ENCODE data around the gene TCF7L2. TPM values are rescaled to one million over a fixed set of nuclear protein-coding genes. Genes with fewer than 3 reads are reported as not detected.

The TCF7L2 gene
- total and polyA plus RNA-seq, 9 of the 15 experiments (the other 6 are each of a cell fraction or from before 2014, with no cell fraction given), result 0.32 to 2.8 (median 0.92) TPM

DNA sequence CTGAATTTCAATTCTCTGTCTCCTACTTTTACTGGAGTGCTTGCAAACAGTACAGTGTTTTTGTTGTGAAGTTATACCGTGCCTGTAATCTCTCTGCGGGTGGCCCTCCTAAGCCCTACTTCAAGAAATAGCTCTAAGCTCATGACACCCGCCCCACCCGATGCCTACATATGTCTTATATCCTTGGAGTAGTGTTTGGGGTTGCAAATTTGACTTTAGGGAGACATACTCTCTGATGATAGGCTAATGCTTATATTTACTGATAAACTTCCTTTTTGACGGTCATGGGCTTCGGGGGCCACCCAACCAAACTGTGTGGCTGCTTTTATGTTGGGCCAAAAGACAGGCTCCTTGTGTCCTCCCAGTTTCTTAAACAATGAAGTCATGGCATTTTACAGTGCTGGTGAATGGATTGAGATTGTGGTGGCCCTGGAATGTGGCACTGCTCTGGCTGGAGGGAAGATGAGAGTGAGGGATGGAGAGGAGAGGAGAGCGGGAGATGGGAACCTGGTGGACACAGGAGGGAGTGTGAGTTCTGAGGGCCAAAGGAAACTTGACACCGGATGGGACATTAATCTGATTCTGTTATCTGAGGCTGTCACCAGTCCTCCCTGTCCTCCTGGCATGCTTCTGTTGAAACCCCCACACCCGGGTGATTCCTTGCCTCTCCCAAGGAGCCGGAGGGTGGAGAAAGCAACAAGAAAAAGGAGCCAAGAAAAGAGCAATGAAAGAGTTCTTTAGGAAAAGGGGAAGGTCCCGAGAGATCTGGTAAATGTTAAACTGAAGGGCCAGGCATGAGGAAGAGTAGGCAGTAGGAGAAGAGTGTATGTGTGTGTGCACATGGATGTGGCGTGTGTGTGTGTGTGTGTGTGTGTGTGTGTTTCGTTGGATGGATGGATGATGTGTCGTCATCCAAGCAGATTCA lies 113.3 kb downstream of the TCF7L2 start (continued):
- TF ChIP-seq COPS2 (conservative IDR thresholded peaks at IDR 0.05) (no peak), DACH1 (IDR thresholded peaks at IDR 0.05; ENCODE audit: partially characterized antibody) (no peak), BMI1 (IDR thresholded peaks at IDR 0.05; ENCODE audit: low read length) (no peak), HMG20A (CRISPR knock-in tag; conservative IDR thresholded peaks at IDR 0.05) (no peak), BRD4 (IDR thresholded peaks at IDR 0.05) (no peak), BRD9 (IDR thresholded peaks at IDR 0.05; ENCODE audit: low read depth, partially characterized antibody) (peak; percentile 53), ZNF146 (CRISPR knock-in tag; IDR thresholded peaks at IDR 0.05; ENCODE audit: unreplicated experiment) (no peak), ZFX (CRISPR knock-in tag; IDR thresholded peaks at IDR 0.05) (no peak), EP400 (IDR thresholded peaks at IDR 0.05) (peak; percentile 66), E2F3 (CRISPR knock-in tag; IDR thresholded peaks at IDR 0.05) (no peak), ZC3H11A (IDR thresholded peaks at IDR 0.05; ENCODE audit: low read depth, low read length) (no peak), SUPT5H (IDR thresholded peaks at IDR 0.05) (0 out of 2 replicates have a peak, but pooled peaks have one; percentile 24), SP1 (CRISPR knock-in tag; IDR thresholded peaks at IDR 0.05) (no peak), STAT5B (CRISPR knock-in tag; IDR thresholded peaks at IDR 0.05) (no peak), PTRF (tag; IDR thresholded peaks at IDR 0.05) (no peak), ZNF165 (CRISPR knock-in tag; IDR thresholded peaks at IDR 0.05; ENCODE audit: borderline replicate concordance) (no peak), BDP1 (IDR thresholded peaks at IDR 0.05; ENCODE audit: insufficient read depth, insufficient read length) (no peak), ELF1 (tag; IDR thresholded peaks at IDR 0.05) (no peak), KDM1A (IDR thresholded peaks at IDR 0.05) (peak in 1 of 2 experiments; percentile 32; a peak in 3 of 4 replicates), EZH2 (IDR thresholded peaks at IDR 0.05; ENCODE audit: borderline replicate concordance, low read depth, low read length) (no peak), SIX5 (IDR thresholded peaks at IDR 0.05; ENCODE audit: borderline replicate concordance in 1 of 2, insufficient read depth in 1 of 2, low read depth in 1 of 2, low read length in 2 of 2) (no peak)
- TF ChIP-seq, protein P1, sequence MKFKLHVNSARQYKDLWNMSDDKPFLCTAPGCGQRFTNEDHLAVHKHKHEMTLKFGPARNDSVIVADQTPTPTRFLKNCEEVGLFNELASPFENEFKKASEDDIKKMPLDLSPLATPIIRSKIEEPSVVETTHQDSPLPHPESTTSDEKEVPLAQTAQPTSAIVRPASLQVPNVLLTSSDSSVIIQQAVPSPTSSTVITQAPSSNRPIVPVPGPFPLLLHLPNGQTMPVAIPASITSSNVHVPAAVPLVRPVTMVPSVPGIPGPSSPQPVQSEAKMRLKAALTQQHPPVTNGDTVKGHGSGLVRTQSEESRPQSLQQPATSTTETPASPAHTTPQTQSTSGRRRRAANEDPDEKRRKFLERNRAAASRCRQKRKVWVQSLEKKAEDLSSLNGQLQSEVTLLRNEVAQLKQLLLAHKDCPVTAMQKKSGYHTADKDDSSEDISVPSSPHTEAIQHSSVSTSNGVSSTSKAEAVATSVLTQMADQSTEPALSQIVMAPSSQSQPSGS (CRISPR knock-in tag; IDR thresholded peaks at IDR 0.05), result no peak
- TF ChIP-seq, protein P2, sequence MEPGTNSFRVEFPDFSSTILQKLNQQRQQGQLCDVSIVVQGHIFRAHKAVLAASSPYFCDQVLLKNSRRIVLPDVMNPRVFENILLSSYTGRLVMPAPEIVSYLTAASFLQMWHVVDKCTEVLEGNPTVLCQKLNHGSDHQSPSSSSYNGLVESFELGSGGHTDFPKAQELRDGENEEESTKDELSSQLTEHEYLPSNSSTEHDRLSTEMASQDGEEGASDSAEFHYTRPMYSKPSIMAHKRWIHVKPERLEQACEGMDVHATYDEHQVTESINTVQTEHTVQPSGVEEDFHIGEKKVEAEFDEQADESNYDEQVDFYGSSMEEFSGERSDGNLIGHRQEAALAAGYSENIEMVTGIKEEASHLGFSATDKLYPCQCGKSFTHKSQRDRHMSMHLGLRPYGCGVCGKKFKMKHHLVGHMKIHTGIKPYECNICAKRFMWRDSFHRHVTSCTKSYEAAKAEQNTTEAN (CRISPR knock-in tag; IDR thresholded peaks at IDR 0.05), result no peak
- TF ChIP-seq, protein P3, sequence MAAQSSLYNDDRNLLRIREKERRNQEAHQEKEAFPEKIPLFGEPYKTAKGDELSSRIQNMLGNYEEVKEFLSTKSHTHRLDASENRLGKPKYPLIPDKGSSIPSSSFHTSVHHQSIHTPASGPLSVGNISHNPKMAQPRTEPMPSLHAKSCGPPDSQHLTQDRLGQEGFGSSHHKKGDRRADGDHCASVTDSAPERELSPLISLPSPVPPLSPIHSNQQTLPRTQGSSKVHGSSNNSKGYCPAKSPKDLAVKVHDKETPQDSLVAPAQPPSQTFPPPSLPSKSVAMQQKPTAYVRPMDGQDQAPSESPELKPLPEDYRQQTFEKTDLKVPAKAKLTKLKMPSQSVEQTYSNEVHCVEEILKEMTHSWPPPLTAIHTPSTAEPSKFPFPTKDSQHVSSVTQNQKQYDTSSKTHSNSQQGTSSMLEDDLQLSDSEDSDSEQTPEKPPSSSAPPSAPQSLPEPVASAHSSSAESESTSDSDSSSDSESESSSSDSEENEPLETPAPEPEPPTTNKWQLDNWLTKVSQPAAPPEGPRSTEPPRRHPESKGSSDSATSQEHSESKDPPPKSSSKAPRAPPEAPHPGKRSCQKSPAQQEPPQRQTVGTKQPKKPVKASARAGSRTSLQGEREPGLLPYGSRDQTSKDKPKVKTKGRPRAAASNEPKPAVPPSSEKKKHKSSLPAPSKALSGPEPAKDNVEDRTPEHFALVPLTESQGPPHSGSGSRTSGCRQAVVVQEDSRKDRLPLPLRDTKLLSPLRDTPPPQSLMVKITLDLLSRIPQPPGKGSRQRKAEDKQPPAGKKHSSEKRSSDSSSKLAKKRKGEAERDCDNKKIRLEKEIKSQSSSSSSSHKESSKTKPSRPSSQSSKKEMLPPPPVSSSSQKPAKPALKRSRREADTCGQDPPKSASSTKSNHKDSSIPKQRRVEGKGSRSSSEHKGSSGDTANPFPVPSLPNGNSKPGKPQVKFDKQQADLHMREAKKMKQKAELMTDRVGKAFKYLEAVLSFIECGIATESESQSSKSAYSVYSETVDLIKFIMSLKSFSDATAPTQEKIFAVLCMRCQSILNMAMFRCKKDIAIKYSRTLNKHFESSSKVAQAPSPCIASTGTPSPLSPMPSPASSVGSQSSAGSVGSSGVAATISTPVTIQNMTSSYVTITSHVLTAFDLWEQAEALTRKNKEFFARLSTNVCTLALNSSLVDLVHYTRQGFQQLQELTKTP (IDR thresholded peaks at IDR 0.05; ENCODE audit: low read depth in 1 of 2, partially characterized antibody in 2 of 2), result peak in 1 of 2 experiments; percentile 52
